Thoracic aorta (tissue), 2 donors: ENCODE measurements around the gene ACOT9. TPM values are rescaled to one million over a fixed set of nuclear protein-coding genes. Genes with fewer than 3 reads are reported as not detected.

Experiments used
- ATAC-seq: fragments of 150-250 bp; one replicate; pipeline ENCODE4 v1.8.0; 2017; ENCODE audit warnings: low read depth; ENCODE audit not compliant: insufficient number of reproducible peaks, low FRiP score
- DNase-seq: peaks from one replicate; pipeline ENCODE4 v3.0.0-alpha.2; 2020; ENCODE audit warnings: low spot score
- H3K27ac ChIP-seq, 2 donors: fragments of 200-600 bp; sonication (generic); 1 replicate in 1 of 2; 2 replicates in 1 of 2; pipeline ENCODE4 v1.5.1; 2016; ENCODE audit warnings: mild to moderate bottlenecking in 2 of 2, moderate library complexity in 2 of 2
- H3K27me3 ChIP-seq: fragments of 200-600 bp; sonication (generic); replicated peaks from 2 replicates; pipeline ENCODE4 v1.6.0; 2016; ENCODE audit warnings: mild to moderate bottlenecking; ENCODE audit not compliant: insufficient read depth
- H3K36me3 ChIP-seq: fragments of 200-600 bp; sonication (generic); one replicate; pipeline ENCODE4 v1.5.1; 2016
- H3K4me1 ChIP-seq, 2 donors: fragments of 200-600 bp; sonication (generic); 1 replicate in 1 of 2; 2 replicates in 1 of 2; pipeline versions ENCODE4 v1.5.1 to v1.6.0; 2016; ENCODE audit warnings: low read depth in 2 of 2, mild to moderate bottlenecking in 1 of 2; ENCODE audit not compliant: control insufficient read depth in 1 of 2
- H3K4me3 ChIP-seq: fragments of 200-600 bp; sonication (generic); 2 replicates; pipeline ENCODE4 v1.5.1; 2016; ENCODE audit warnings: mild to moderate bottlenecking
- H3K9me3 ChIP-seq: fragments of 200-600 bp; sonication (generic); 2 replicates; pipeline ENCODE4 v1.5.1; 2016
- total RNA-seq, 2 donors: library from RNA; depleted of rRNA; stranded (reverse); fragments of >200 nt; gene quantifications; one replicate each; pipeline versions ENCODE4 v1.1.0 to v1.2.3, GENCODE V29; 2016
- TF ChIP-seq, protein P1 (sequence below): fragments of 200-600 bp; sonication (generic); IDR thresholded peaks from one replicate; pipeline ENCODE4 v1.5.1; 2019; ENCODE audit warnings: antibody characterized with exemption

The ACOT9 gene
- total RNA-seq, 2 donors from 2014 or later: 57.7 to 62.5 TPM

DNA sequence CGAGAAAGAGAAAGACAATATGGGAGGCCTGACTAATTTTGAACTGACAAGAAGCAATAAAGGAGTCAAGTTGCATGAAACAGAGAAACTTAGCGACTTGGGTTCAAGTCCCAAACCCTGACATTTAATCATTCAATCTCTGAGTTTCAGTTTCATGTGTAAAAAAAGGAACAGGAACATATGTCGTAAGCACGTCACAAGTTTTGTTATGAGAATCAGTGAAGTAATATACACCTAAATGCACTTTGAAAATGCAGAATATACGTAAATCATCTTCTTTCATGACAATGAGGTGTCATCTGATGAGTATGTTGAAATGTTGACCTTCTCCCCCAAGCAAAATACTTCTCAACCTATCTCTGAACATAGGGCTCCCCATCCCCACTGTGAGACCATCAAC lies 10.4 kb downstream of the ACOT9 start:
- ATAC-seq (no peak), DNase-seq (no peak)
- no peak overlapping the region for H3K27ac ChIP-seq
- H3K36me3 ChIP-seq: no peaks in the 10 kb centered on the region
- no peak overlapping the region for H3K4me3 ChIP-seq
- H3K4me1 ChIP-seq: no peaks in the 10 kb centered on the region
- no peaks in the 10 kb centered on the region for H3K9me3 ChIP-seq
- H3K27me3 ChIP-seq: no peaks in the 10 kb centered on the region
- TF ChIP-seq, protein P1, sequence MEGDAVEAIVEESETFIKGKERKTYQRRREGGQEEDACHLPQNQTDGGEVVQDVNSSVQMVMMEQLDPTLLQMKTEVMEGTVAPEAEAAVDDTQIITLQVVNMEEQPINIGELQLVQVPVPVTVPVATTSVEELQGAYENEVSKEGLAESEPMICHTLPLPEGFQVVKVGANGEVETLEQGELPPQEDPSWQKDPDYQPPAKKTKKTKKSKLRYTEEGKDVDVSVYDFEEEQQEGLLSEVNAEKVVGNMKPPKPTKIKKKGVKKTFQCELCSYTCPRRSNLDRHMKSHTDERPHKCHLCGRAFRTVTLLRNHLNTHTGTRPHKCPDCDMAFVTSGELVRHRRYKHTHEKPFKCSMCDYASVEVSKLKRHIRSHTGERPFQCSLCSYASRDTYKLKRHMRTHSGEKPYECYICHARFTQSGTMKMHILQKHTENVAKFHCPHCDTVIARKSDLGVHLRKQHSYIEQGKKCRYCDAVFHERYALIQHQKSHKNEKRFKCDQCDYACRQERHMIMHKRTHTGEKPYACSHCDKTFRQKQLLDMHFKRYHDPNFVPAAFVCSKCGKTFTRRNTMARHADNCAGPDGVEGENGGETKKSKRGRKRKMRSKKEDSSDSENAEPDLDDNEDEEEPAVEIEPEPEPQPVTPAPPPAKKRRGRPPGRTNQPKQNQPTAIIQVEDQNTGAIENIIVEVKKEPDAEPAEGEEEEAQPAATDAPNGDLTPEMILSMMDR: no peak

DNA sequence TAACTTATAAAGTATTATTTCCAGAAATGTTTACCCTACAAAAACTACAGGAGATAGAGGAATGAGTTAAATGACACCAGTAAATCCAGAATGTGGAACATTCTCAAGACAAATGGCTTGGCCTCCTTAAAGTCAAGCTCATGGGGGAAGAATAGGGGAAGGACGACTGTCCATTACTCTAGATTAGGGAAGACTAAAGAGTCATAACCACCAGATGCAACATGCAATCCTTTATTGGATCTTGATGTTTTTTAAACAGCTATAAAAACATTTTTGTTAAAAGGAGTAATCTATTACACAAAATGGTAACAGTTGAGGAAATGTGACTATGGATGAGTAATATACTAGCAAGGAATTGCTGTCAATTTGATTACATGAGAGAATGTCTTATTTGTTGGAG lies 11.1 kb downstream of the ACOT9 start:
- no peaks in the 10 kb centered on the region for H3K4me1 ChIP-seq
- H3K36me3 ChIP-seq: no peaks in the 10 kb centered on the region
- H3K4me3 ChIP-seq: no peak overlapping the region
- ATAC-seq (no peak), DNase-seq (no peak)
- H3K27me3 ChIP-seq: no peaks in the 10 kb centered on the region
- H3K9me3 ChIP-seq: no peaks in the 10 kb centered on the region
- H3K27ac ChIP-seq: no peak overlapping the region
- TF ChIP-seq, protein P1: no peak

DNA sequence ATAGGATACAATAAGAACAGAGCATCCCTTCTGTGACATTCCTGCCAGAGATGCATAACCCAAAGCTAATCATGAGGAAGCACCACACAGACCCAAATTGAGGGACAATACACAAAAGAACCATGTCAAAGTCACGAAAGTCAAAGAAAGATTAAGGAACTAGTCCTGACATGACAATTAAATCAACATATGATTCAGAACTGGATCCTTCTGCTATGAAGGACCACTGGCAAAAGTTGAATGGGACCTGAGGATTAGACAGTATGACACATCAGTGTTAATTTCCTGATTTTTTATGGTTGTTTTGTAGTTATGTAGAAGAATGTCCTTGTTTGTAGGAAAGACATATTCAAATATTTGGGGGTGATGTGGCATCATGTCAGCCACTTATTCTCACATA lies 13.9 kb downstream of the ACOT9 start:
- Histone ChIP-seq H3K27me3 (no peaks in the 10 kb centered on the region), H3K27ac (no peak overlapping the region), H3K9me3 (no peaks in the 10 kb centered on the region), H3K4me3 (no peak overlapping the region), H3K36me3 (no peaks in the 10 kb centered on the region), H3K4me1 (no peaks in the 10 kb centered on the region)
- TF ChIP-seq, protein P1: no peak
- ATAC-seq (no peak), DNase-seq (no peak)

- DNase-seq (no peak), ATAC-seq (no peak)
- no peaks in the 10 kb centered on the region for H3K36me3 ChIP-seq
- no peak overlapping the region for H3K27ac ChIP-seq
- no peaks in the 10 kb centered on the region for H3K27me3 ChIP-seq
- no peaks in the 10 kb centered on the region for H3K9me3 ChIP-seq
- H3K4me1 ChIP-seq: no peaks in the 10 kb centered on the region
- TF ChIP-seq, protein P1: no peak
- H3K4me3 ChIP-seq: no peak overlapping the region
Observed at GRCh38 chrX:23727206-23727605, 15.9 kb downstream of the ACOT9 start.

DNA sequence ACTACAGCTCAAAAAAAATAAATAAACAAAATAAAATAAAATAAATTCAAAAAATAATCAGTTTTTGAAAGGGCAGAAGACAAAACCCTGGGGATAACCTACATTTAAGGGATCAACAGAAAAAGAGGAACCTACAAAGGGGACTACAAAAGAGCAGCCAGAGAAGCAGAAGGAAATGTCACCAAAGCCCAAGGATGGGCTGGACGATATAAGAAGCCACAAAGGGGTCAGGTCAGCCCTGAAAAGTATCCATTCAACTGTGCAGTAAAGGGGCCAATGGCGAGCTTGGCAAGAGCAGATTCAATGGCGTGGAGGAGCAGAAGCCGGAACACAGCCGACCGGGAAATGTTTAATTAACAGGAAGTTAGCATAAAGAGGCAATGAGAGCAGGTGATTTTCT lies 16.9 kb downstream of the ACOT9 start:
- DNase-seq: no peak
- H3K27ac ChIP-seq: no peak overlapping the region
- no peaks in the 10 kb centered on the region for H3K4me1 ChIP-seq
- no peak for ATAC-seq
- H3K9me3 ChIP-seq: no peaks in the 10 kb centered on the region
- no peak overlapping the region for H3K4me3 ChIP-seq
- peaks cover 3% of the 10 kb centered on the region for H3K36me3 ChIP-seq
- TF ChIP-seq, protein P1: no peak
- no peaks in the 10 kb centered on the region for H3K27me3 ChIP-seq
